GM20000 (cell line): ENCODE data around the gene PAX2.
A peak's percentile ranks its signal among the peaks of the same experiment; 100 is the strongest.

Source experiments
- DNase-seq: peaks from one replicate; pipeline ENCODE4 v3.0.0; 2012; ENCODE audit warnings: low spot score
- TF ChIP-seq, protein P1 (sequence below): IDR thresholded peaks from 2 replicates; pipeline ENCODE4 v1.5.1; 2012; ENCODE audit warnings: mild to moderate bottlenecking, control low read depth; ENCODE audit errors: extremely low read depth, missing control alignments

PAX2 gene

DNA sequence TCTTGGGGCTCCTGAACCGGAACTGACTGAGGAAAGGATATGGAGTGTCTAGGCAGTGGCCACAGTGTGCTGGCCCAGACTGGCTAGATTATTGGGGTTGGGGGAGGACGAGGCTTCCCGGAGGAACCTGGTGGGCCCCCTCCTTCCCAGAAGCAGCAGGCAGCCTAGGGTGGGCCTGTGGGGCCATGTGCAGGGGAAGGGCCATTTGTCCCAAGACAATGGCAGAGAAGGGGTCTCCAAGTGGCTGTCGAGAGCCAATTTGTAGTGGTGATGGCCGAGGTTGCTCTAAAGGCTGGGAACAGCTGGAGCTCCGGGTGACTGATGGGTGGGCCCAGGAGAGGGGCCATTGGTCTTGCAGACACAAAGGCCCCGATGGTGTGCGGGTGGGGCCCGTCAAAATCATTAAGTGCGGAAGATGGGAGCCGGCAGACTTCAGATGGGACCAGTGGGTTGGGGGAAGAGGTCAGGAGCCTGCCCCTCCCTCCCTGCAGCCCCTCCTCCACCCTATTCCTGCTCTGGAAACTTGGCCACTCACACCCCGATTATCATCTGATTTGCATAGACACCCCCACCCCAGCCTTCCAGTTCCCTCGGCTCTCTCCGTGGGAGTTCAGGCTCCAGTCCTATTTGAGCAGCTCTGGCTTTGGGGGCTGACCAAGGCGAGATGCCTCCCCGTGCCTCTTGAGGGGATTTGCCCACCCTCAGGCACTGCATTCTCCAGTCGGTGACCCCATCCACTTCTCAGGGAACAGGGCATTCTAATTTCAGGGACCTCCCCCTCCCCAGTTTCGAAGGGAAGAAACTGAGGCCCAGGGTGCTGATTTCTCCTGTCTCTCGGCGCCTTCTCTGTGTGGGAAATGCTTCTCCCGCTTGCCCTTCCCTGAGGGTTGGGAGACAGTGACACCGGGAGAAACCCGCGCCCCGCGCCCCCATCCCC lies 36.0 kb upstream of the PAX2 start:
- TF ChIP-seq, protein P1, sequence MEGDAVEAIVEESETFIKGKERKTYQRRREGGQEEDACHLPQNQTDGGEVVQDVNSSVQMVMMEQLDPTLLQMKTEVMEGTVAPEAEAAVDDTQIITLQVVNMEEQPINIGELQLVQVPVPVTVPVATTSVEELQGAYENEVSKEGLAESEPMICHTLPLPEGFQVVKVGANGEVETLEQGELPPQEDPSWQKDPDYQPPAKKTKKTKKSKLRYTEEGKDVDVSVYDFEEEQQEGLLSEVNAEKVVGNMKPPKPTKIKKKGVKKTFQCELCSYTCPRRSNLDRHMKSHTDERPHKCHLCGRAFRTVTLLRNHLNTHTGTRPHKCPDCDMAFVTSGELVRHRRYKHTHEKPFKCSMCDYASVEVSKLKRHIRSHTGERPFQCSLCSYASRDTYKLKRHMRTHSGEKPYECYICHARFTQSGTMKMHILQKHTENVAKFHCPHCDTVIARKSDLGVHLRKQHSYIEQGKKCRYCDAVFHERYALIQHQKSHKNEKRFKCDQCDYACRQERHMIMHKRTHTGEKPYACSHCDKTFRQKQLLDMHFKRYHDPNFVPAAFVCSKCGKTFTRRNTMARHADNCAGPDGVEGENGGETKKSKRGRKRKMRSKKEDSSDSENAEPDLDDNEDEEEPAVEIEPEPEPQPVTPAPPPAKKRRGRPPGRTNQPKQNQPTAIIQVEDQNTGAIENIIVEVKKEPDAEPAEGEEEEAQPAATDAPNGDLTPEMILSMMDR: no peak
- DNase-seq: no peak

DNA sequence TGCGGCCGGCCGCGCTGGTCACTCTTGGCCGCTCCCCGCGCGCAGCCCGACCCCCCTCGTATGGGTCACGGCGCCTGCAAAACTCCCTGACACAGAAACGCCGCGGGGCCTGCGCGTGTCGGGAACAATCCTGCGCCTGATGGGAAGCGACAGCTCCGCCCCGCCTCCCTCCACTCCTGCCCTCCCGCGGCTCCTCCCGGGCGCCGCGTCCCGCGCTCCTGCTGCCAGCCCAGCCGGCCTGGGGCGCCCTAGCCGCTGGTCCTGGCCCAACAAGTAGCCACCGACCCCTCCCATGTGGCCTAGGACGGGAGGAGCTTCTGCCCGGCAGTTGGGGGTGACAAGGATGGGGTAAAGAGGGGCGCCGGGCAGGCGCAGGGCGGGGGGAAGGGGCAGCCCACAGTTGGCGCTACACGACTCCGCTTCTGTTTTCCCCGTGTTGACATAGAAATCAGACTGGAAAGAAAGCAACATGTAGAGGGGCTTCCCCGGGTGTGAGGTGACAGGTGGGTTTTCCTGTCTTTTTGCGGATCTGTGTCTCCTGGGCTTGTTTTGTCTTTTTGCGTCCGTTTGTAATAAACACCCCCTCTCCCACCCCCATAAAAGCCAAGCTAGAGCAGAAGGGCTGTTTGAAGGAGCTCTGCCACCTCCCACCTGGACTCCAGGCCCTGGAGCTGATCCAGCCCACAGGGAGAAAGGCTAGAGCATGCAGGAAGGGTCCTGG lies 35.1 kb upstream of the PAX2 start:
- no peak for DNase-seq
- TF ChIP-seq, protein P1: no peak

DNA sequence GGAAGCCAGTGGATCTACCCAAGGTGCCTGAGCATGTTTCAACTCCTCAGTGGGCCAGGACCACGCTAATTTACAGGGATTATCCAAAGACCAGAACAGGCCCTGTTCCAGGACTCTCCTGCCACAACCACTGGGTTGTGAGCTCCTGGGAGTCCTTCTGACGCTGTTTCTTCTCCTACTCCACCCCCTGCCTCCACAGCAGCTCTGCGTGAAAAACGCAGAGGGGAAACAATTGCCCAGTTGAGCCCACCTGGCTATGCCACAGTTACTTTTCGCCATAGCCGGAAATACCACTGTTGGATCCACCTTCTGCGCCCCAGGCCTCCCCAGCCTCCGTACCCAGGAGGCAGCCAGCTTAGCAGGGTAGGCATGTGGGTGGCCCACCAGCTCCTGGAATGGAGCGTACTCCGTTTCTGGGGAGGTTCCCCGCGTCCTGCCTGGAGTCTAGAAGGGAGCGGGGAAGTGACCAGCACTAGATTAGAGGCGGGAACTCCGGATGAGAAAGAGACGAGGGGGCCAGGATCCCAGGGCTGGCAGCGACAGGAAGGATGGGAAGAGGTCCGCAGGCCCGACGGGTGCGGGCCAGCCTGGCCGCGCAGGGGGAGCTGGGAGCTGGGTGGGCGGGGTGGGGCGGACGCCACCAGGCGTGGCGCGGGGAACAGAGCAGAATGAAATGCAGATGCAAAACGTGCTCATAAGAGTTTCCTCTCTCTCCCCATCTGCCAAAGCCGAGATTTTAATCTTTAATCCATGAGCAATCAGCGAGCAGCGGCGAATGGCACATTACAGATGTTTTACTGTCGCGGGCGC lies 32.1 kb upstream of the PAX2 start:
- peak; percentile 38 for DNase-seq
- TF ChIP-seq, protein P1: no peak

DNA sequence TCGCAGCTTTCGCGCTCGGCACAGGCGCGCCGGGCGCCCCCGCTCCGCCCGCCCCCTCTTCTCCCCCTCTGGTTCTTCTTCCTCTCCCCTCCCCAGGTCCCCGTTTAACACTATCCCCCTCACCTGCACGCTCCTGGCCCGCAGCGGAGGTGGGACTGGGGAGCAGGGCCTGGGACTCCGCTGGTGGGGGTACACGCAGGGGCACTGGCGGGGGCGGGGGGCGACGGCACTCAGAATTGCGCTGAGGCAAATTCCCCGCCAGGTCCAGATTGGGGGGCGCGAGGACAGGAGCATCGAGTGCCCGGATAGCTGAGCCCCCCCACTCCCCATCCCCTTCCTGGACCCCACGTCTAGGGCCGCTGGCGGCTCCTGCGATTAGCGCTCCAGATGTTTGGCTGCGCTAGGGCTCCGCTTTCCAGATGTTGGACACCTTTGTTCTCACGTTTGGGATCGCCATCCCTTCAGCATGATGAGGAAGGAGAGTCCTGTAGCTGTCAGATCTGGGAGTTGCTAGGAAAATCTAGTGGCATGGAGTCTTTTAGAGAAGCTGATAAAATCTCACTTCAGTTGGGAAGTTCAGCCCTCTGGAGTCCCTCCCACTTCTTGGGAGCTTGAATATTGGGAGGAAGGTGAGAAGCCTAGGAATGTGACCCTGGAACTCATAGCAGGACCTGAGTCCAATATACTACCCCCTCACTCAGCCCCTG lies 31.4 kb upstream of the PAX2 start:
- TF ChIP-seq, protein P1: no peak
- DNase-seq: peak; percentile 37

DNA sequence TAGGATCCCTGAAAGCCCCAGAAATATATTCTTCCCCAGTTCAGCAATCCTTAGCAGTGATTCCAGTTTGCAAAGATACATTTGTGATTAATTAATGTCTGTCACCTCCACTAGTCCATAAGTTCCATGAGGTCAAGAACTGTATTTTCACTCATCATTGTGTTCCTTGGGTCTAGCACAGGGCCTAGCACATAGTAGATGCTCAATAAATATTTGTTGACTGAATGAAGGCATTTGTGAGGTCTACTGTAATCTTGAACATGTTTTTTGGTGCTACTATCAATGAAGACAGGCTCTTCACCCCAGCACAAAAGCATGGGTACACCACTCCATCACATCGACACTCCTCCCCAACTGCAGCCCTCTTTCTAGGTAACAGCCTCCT lies 30.8 kb upstream of the PAX2 start:
- TF ChIP-seq, protein P1: no peak
- DNase-seq: no peak

DNA sequence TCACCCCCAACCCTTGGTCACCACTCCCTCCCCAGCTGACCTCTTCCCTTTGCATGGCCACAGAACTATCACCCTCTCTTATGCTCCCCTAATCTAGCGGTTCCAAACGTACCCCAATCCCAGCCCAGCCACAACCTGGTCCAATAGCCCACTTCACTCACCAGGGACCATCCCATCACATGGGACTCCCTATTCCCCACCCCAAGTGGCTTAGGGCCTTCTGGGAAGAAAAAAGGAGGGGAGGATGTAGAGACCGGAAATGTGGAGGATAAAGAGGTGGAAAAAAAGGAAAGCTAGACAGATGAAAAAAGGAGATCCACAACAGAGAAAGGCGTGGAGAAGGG lies 30.3 kb upstream of the PAX2 start:
- DNase-seq: no peak
- TF ChIP-seq, protein P1: no peak
